Measurements from ENCODE around the gene FAHD1. TPM values are rescaled to one million over a fixed set of nuclear protein-coding genes. Genes with fewer than 3 reads are reported as not detected.
A peak's percentile ranks its signal among the peaks of the same experiment; 100 is the strongest.

Gene FAHD1
- total RNA-seq, 1 experiment from 2014 or later, result 26.1 TPM

GRCh38 chr16:1786242-1787055, 40.6 kb upstream of the FAHD1 start:
- peak; percentile 82 for DNase-seq
- H3K36me3 ChIP-seq (replicated peaks; ENCODE audit: control insufficient read depth, insufficient read depth, low read length), result no peaks in the 10 kb centered on the region; the same call in none of the 2 replicates
- H3K27me3 ChIP-seq (ENCODE audit: control insufficient read depth, insufficient read depth, low read length), result no peaks in the 10 kb centered on the region
- no peak overlapping the region for H3K4me3 ChIP-seq (ENCODE audit: insufficient read depth, low read depth, low read length)

GRCh38 chr16:1787056-1787321, 40.0 kb upstream of the FAHD1 start:
- Histone ChIP-seq H3K36me3 (replicated peaks; ENCODE audit: control insufficient read depth, insufficient read depth, low read length) (no peaks in the 10 kb centered on the region; the same call in none of the 2 replicates), H3K27me3 (ENCODE audit: control insufficient read depth, insufficient read depth, low read length) (no peaks in the 10 kb centered on the region), H3K4me3 (ENCODE audit: insufficient read depth, low read depth, low read length) (no peak overlapping the region)
- DNase-seq, result no peak

- peak; percentile 41 for DNase-seq
- no peaks in the 10 kb centered on the region; the same call in none of the 2 replicates for H3K36me3 ChIP-seq (replicated peaks; ENCODE audit: control insufficient read depth, insufficient read depth, low read length)
- no peak overlapping the region for H3K4me3 ChIP-seq (ENCODE audit: insufficient read depth, low read depth, low read length)
- no peaks in the 10 kb centered on the region for H3K27me3 ChIP-seq (ENCODE audit: control insufficient read depth, insufficient read depth, low read length)
Measured at GRCh38 chr16:1787322-1788094, 39.5 kb upstream of the FAHD1 start.

- Histone ChIP-seq H3K36me3 (replicated peaks; ENCODE audit: control insufficient read depth, insufficient read depth, low read length) (no peaks in the 10 kb centered on the region; the same call in none of the 2 replicates), H3K27me3 (ENCODE audit: control insufficient read depth, insufficient read depth, low read length) (no peaks in the 10 kb centered on the region), H3K4me3 (ENCODE audit: insufficient read depth, low read depth, low read length) (no peak overlapping the region)
- DNase-seq, result peak; percentile 41
Measured at GRCh38 chr16:1788095-1788707, 38.8 kb upstream of the FAHD1 start.

GRCh38 chr16:1788708-1789100, 38.3 kb upstream of the FAHD1 start:
- H3K27me3 ChIP-seq (ENCODE audit: control insufficient read depth, insufficient read depth, low read length), result no peaks in the 10 kb centered on the region
- DNase-seq, result peak; percentile 36
- no peaks in the 10 kb centered on the region; the same call in none of the 2 replicates for H3K36me3 ChIP-seq (replicated peaks; ENCODE audit: control insufficient read depth, insufficient read depth, low read length)
- no peak overlapping the region for H3K4me3 ChIP-seq (ENCODE audit: insufficient read depth, low read depth, low read length)

GRCh38 chr16:1789643-1790045, 37.4 kb upstream of the FAHD1 start:
- Histone ChIP-seq H3K4me3 (ENCODE audit: insufficient read depth, low read depth, low read length) (no peak overlapping the region), H3K27me3 (ENCODE audit: control insufficient read depth, insufficient read depth, low read length) (no peaks in the 10 kb centered on the region), H3K36me3 (replicated peaks; ENCODE audit: control insufficient read depth, insufficient read depth, low read length) (no peaks in the 10 kb centered on the region; the same call in none of the 2 replicates)
- DNase-seq, result peak; percentile 51

- H3K4me3 ChIP-seq (ENCODE audit: insufficient read depth, low read depth, low read length), result no peak overlapping the region
- DNase-seq, result no peak
- no peaks in the 10 kb centered on the region; the same call in none of the 2 replicates for H3K36me3 ChIP-seq (replicated peaks; ENCODE audit: control insufficient read depth, insufficient read depth, low read length)
- no peaks in the 10 kb centered on the region for H3K27me3 ChIP-seq (ENCODE audit: control insufficient read depth, insufficient read depth, low read length)
Measured at GRCh38 chr16:1790261-1790610, 36.8 kb upstream of the FAHD1 start.

- DNase-seq, result peak; percentile 43
- H3K36me3 ChIP-seq (replicated peaks; ENCODE audit: control insufficient read depth, insufficient read depth, low read length), result no peaks in the 10 kb centered on the region; the same call in none of the 2 replicates
- no peak overlapping the region for H3K4me3 ChIP-seq (ENCODE audit: insufficient read depth, low read depth, low read length)
- no peaks in the 10 kb centered on the region for H3K27me3 ChIP-seq (ENCODE audit: control insufficient read depth, insufficient read depth, low read length)
Measured at GRCh38 chr16:1790611-1791255, 36.3 kb upstream of the FAHD1 start.

- H3K4me3 ChIP-seq (ENCODE audit: insufficient read depth, low read depth, low read length), result no peak overlapping the region
- H3K36me3 ChIP-seq (replicated peaks; ENCODE audit: control insufficient read depth, insufficient read depth, low read length), result no peaks in the 10 kb centered on the region; the same call in none of the 2 replicates
- DNase-seq, result peak; percentile 59
- no peaks in the 10 kb centered on the region for H3K27me3 ChIP-seq (ENCODE audit: control insufficient read depth, insufficient read depth, low read length)
Measured at GRCh38 chr16:1791256-1791942, 35.6 kb upstream of the FAHD1 start.

GRCh38 chr16:1791943-1792812, 34.8 kb upstream of the FAHD1 start:
- Histone ChIP-seq H3K36me3 (replicated peaks; ENCODE audit: control insufficient read depth, insufficient read depth, low read length) (no peaks in the 10 kb centered on the region; the same call in 1 of the 2 replicates), H3K4me3 (ENCODE audit: insufficient read depth, low read depth, low read length) (no peak overlapping the region), H3K27me3 (ENCODE audit: control insufficient read depth, insufficient read depth, low read length) (no peaks in the 10 kb centered on the region)
- peak; percentile 63 for DNase-seq

GRCh38 chr16:1792836-1793577, 34.0 kb upstream of the FAHD1 start:
- DNase-seq, result peak; percentile 58
- no peaks in the 10 kb centered on the region; the same call in 1 of the 2 replicates for H3K36me3 ChIP-seq (replicated peaks; ENCODE audit: control insufficient read depth, insufficient read depth, low read length)
- no peaks in the 10 kb centered on the region for H3K27me3 ChIP-seq (ENCODE audit: control insufficient read depth, insufficient read depth, low read length)
- H3K4me3 ChIP-seq (ENCODE audit: insufficient read depth, low read depth, low read length), result no peak overlapping the region

GRCh38 chr16:1793578-1794220, 33.3 kb upstream of the FAHD1 start, which contains the start of gene IGFALS:
Gene IGFALS (minus strand): TSS chr16:1793705. CDS start chr16:1793652, 53 bp downstream.
- peak; percentile 73 for DNase-seq

More at GRCh38 chr16:1793578-1794220, 33.3 kb upstream of the FAHD1 start, which contains the start of gene IGFALS:
- H3K36me3 ChIP-seq (replicated peaks; ENCODE audit: control insufficient read depth, insufficient read depth, low read length), result no peaks in the 10 kb centered on the region; the same call in 1 of the 2 replicates
- H3K4me3 ChIP-seq (ENCODE audit: insufficient read depth, low read depth, low read length), result no peak within 1 kb of the TSS
- H3K27me3 ChIP-seq (ENCODE audit: control insufficient read depth, insufficient read depth, low read length), result no peaks in the 10 kb centered on the region
